ENCODE results near the gene EIF4G3. TPM values are rescaled to one million over a fixed set of nuclear protein-coding genes. Genes with fewer than 3 reads are reported as not detected.

The EIF4G3 gene
- total RNA-seq, 4 donors from 2014 or later, result 82.1 to 143 (median 101) TPM

GRCh38 chr1:20932437-20932977 lies 244.2 kb downstream of the EIF4G3 start:
- no peak for DNase-seq
- H3K4me1 ChIP-seq, result peaks cover 0 to 8% (median 0%) of the 10 kb centered on the region in 4 donors
- intact Hi-C loops (cut with DNase I; ENCODE audit: low total_unique reads) (no loop called here), in situ Hi-C loops (cut with MboI; ENCODE audit: low pct_ligation_motif_present in 1 of 4, low pct_unique_long_range_greater_than_20kb in 1 of 4, low sequenced_read_pairs in 3 of 4) (no loop called here)
- H3K27me3 ChIP-seq, result no peaks in the 10 kb centered on the region
- H3K27ac ChIP-seq, result no peak overlapping the region
- H3K9me3 ChIP-seq, result no peaks in the 10 kb centered on the region
- peaks cover 0 to 6% (median 0%) of the 10 kb centered on the region in 4 donors for H3K36me3 ChIP-seq
- WGBS, 2 donors (ENCODE audit: low coverage in 1 of 2), result 51 to 70% methylated on average over 8 of the region's 8 CpGs
- TF ChIP-seq CTCF (IDR thresholded peaks at IDR 0.05) (no peak), EP300 (IDR thresholded peaks at IDR 0.05; ENCODE audit: low read depth) (no peak), POLR2A (IDR thresholded peaks at IDR 0.05) (no peak), POLR2AphosphoS5 (IDR thresholded peaks at IDR 0.05) (no peak)
- no peak overlapping the region for H3K4me3 ChIP-seq

GRCh38 chr1:20931930-20932436 lies 244.7 kb downstream of the EIF4G3 start:
- intact Hi-C loops (cut with DNase I; ENCODE audit: low total_unique reads), result no loop called here

GRCh38 chr1:20930427-20930826 lies 246.3 kb downstream of the EIF4G3 start:
- Histone ChIP-seq H3K4me3 (no peak overlapping the region), H3K9me3 (no peaks in the 10 kb centered on the region), H3K36me3 (peaks cover 0 to 6% (median 0%) of the 10 kb centered on the region in 4 donors), H3K4me1 (no peaks in the 10 kb centered on the region), H3K27me3 (no peaks in the 10 kb centered on the region), H3K27ac (no peak overlapping the region)
- in situ Hi-C loops (cut with MboI; ENCODE audit: low pct_ligation_motif_present in 1 of 4, low pct_unique_long_range_greater_than_20kb in 1 of 4, low sequenced_read_pairs in 3 of 4), result no loop called here
- intact Hi-C loops (cut with DNase I; ENCODE audit: low total_unique reads), result no loop called here
- TF ChIP-seq EP300 (IDR thresholded peaks at IDR 0.05; ENCODE audit: low read depth), result no peak
- no peak for TF ChIP-seq POLR2A (IDR thresholded peaks at IDR 0.05)
- no peak for TF ChIP-seq POLR2AphosphoS5 (IDR thresholded peaks at IDR 0.05)
- TF ChIP-seq CTCF (IDR thresholded peaks at IDR 0.05), result no peak
- no peak for DNase-seq

More at GRCh38 chr1:20931930-20932436, 244.7 kb downstream of the EIF4G3 start:
- no peak overlapping the region for H3K4me3 ChIP-seq
- TF ChIP-seq POLR2AphosphoS5 (IDR thresholded peaks at IDR 0.05) (no peak), EP300 (IDR thresholded peaks at IDR 0.05; ENCODE audit: low read depth) (no peak), CTCF (IDR thresholded peaks at IDR 0.05) (no peak), POLR2A (IDR thresholded peaks at IDR 0.05) (no peak)
- no peak overlapping the region for H3K27ac ChIP-seq
- no peaks in the 10 kb centered on the region for H3K9me3 ChIP-seq
- peaks cover 0 to 6% (median 0%) of the 10 kb centered on the region in 4 donors for H3K36me3 ChIP-seq
- H3K27me3 ChIP-seq, result no peaks in the 10 kb centered on the region
- WGBS, 2 donors (ENCODE audit: low coverage in 1 of 2), result 82 to 86% methylated on average over 1 to 2 of the region's 2 CpGs
- in situ Hi-C loops (cut with MboI; ENCODE audit: low pct_ligation_motif_present in 1 of 4, low pct_unique_long_range_greater_than_20kb in 1 of 4, low sequenced_read_pairs in 3 of 4), result no loop called here
- DNase-seq, result no peak
- peaks cover 0 to 3% (median 0%) of the 10 kb centered on the region in 4 donors for H3K4me1 ChIP-seq

- H3K27ac ChIP-seq, result no peak overlapping the region
- H3K9me3 ChIP-seq, result no peaks in the 10 kb centered on the region
- peaks cover 0 to 6% (median 0%) of the 10 kb centered on the region in 4 donors for H3K36me3 ChIP-seq
- in situ Hi-C loops (cut with MboI; ENCODE audit: low pct_ligation_motif_present in 1 of 4, low pct_unique_long_range_greater_than_20kb in 1 of 4, low sequenced_read_pairs in 3 of 4), result no loop called here
- WGBS, 2 donors (ENCODE audit: low coverage in 1 of 2), result 46 to 90% methylated on average over 1 to 4 of the region's 4 CpGs
- no peaks in the 10 kb centered on the region for H3K27me3 ChIP-seq
- DNase-seq, result no peak
- intact Hi-C loops (cut with DNase I; ENCODE audit: low total_unique reads), result no loop called here
- no peak overlapping the region for H3K4me3 ChIP-seq
- H3K4me1 ChIP-seq, result no peaks in the 10 kb centered on the region
- TF ChIP-seq EP300 (IDR thresholded peaks at IDR 0.05; ENCODE audit: low read depth), result no peak
- TF ChIP-seq CTCF (IDR thresholded peaks at IDR 0.05), result no peak
- no peak for TF ChIP-seq POLR2AphosphoS5 (IDR thresholded peaks at IDR 0.05)
- no peak for TF ChIP-seq POLR2A (IDR thresholded peaks at IDR 0.05)
These were observed 248.6 kb downstream of the EIF4G3 start for GRCh38 chr1:20928146-20928545.

Data from transverse colon (tissue), 4 donors.